BE2C (cell line): Measurements from ENCODE around the gene DLG2.
"Not testable (repeated sequence)": the region's sequence is repeated elsewhere in the genome, so short reads cannot be mapped to it uniquely, and the experiment has no call there.

Experiments
- DNase-seq: peaks from one replicate; pipeline ENCODE4 v3.0.0-alpha.2; 2020
- H3K27me3 ChIP-seq: fragments of 250-450 bp; sonication (Bioruptor Pico); 2 replicates; pipeline ENCODE4 v1.5.1; 2020; ENCODE audit warnings: mild to moderate bottlenecking
- H3K36me3 ChIP-seq: fragments of 250-450 bp; sonication (Bioruptor Pico); 2 replicates; pipeline ENCODE4 v1.5.1; 2020; ENCODE audit warnings: mild to moderate bottlenecking
- H3K4me1 ChIP-seq: fragments of 250-450 bp; sonication (Bioruptor Pico); 2 replicates; pipeline ENCODE4 v1.5.1; 2020
- H3K4me3 ChIP-seq: 2 replicates; pipeline ENCODE4 v1.5.1; 2011; ENCODE audit warnings: low read depth, low read length
- H3K9me3 ChIP-seq: fragments of 250-450 bp; sonication (Bioruptor Pico); 2 replicates; pipeline ENCODE4 v1.5.1; 2020
- CTCF ChIP-seq: IDR thresholded peaks from 2 replicates; pipeline ENCODE4 v1.5.1; 2012; ENCODE audit warnings: mild to moderate bottlenecking, low read depth, low read length

Gene DLG2

DNA sequence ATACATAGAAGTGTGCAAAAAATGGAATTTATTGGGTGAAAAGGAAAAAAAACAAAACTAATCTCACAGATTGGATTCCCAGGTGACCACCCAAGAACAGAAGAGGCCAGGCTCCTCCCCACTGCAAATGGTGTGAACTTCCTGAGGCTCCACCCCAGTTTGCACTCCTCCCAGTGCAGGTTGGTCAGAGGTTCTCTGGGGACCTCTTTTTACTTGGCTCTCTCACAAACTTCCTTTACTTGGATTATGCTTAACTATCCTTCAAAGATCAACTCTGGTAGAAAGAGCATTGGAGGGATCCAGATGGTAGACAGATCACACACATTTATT, 2202.0 kb downstream of the DLG2 start:
- no peaks in the 10 kb centered on the region for H3K4me1 ChIP-seq
- H3K27me3 ChIP-seq: no peaks in the 10 kb centered on the region
- TF ChIP-seq CTCF: no peak
- no peaks in the 10 kb centered on the region for H3K9me3 ChIP-seq
- H3K4me3 ChIP-seq: no peak overlapping the region
- no peak for DNase-seq
- no peaks in the 10 kb centered on the region for H3K36me3 ChIP-seq

GRCh38 chr11:83424376-83425136, 2202.6 kb downstream of the DLG2 start:
- H3K36me3 ChIP-seq: no peaks in the 10 kb centered on the region
- DNase-seq: no peak
- no peak for TF ChIP-seq CTCF
- no peaks in the 10 kb centered on the region for H3K27me3 ChIP-seq
- no peaks in the 10 kb centered on the region for H3K4me1 ChIP-seq
- no peaks in the 10 kb centered on the region for H3K9me3 ChIP-seq
- H3K4me3 ChIP-seq: no peak overlapping the region

DNA sequence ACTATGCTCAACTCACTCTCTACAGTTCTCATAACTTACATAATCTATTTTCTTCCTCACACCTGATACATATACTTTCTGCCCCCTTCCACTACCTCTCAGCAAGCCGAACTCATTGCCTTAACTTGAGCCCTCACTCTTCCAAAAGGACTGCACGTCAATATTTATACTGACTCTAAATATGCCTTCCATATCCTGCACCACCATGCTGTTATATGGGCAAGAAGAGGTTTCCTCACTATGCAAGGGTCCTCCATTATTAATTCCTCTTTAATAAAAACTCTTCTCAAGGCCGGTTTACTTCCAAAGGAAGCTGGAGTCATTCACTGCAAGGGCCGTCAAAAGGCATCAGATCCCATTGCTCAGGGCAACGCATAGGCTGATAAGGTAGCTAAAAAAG, 2204.5 kb downstream of the DLG2 start:
- H3K36me3 ChIP-seq, H3K4me3 ChIP-seq, DNase-seq, H3K9me3 ChIP-seq, H3K4me1 ChIP-seq, H3K27me3 ChIP-seq: not testable (repeated sequence)

GRCh38 chr11:83410605-83411565, 2216.3 kb downstream of the DLG2 start:
- no peak for TF ChIP-seq CTCF
- H3K36me3 ChIP-seq: no peaks in the 10 kb centered on the region

GRCh38 chr11:83409891-83410290, 2217.3 kb downstream of the DLG2 start:
- Histone ChIP-seq H3K36me3 (no peaks in the 10 kb centered on the region), H3K9me3 (no peaks in the 10 kb centered on the region), H3K4me3 (no peak overlapping the region), H3K4me1 (peaks cover 3% of the 10 kb centered on the region), H3K27me3 (no peaks in the 10 kb centered on the region)
- no peak for DNase-seq
- no peak for TF ChIP-seq CTCF

More at GRCh38 chr11:83410605-83411565, 2216.3 kb downstream of the DLG2 start:
- DNase-seq: no peak
- no peaks in the 10 kb centered on the region for H3K9me3 ChIP-seq
- H3K4me1 ChIP-seq: no peaks in the 10 kb centered on the region
- H3K27me3 ChIP-seq: no peaks in the 10 kb centered on the region
- H3K4me3 ChIP-seq: no peak overlapping the region

GRCh38 chr11:83409476-83409875, 2217.7 kb downstream of the DLG2 start:
- no peaks in the 10 kb centered on the region for H3K36me3 ChIP-seq
- no peaks in the 10 kb centered on the region for H3K27me3 ChIP-seq
- no peaks in the 10 kb centered on the region for H3K9me3 ChIP-seq
- peaks cover 7% of the 10 kb centered on the region for H3K4me1 ChIP-seq
- no peak overlapping the region for H3K4me3 ChIP-seq
- no peak for DNase-seq
- no peak for TF ChIP-seq CTCF
